NCI-H1436 treated with DMSO at 0.1 percent for 48 hours (cell line): Measurements from ENCODE around the gene ENG.
"Not testable (repeated sequence)": the region's sequence is repeated elsewhere in the genome, so short reads cannot be mapped to it uniquely, and the experiment has no call there.

ENCODE experiments used
- DNase-seq: peaks from one replicate; lab custom pipeline; 2025; lab: John Stamatoyannopoulos, UW

Gene ENG

DNA sequence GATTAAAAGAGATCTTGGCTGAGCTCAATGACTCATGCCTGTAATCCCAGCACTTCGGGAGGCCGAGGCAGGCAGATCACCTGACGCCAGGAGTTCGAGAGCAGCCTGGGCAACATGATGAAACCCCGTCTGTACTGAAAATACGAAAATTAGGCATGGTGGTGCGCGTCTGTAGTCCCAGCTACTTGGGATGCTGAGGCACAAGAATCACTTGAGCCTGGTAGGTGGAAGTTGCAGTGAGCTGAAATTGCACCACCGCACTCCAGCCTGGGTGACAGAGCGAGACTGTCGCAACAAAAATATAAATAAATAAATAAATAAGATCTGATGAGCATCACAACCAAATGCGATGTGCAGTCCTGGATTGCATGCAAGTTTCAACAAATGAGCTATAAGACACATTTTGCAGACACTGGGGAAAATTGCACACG is 8.7 kb upstream of the ENG start:
- DNase-seq = no peak

- DNase-seq = no peak
These were observed 7.9 kb upstream of the ENG start for GRCh38 chr9:127862075-127863011.

DNA sequence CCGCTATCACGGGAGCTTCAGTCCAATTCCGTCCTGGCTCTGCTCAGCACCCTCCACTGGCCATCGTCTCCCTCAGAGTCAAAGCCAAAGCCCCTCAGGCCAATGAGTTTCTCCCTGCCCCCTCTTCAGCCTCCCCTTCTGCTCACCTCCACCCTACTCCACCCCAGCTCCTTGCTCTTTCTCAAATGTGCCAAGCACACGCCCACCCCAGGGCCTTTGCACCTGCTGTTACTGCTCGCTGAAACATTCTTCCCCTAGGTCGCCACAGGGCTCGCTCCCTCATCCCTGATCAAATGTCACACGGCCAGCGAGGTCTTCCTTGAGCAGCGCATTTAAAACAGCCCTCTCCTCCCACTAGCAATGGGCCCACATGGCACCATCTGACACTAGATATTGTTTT is 6.3 kb upstream of the ENG start:
- no peak for DNase-seq

GRCh38 chr9:127860260-127860659 is 5.8 kb upstream of the ENG start:
- no peak for DNase-seq

GRCh38 chr9:127858041-127858512 is 3.6 kb upstream of the ENG start:
- DNase-seq = no peak

- DNase-seq = no peak
These were observed 2.8 kb upstream of the ENG start for GRCh38 chr9:127857278-127857677.

- DNase-seq = no peak
These were observed 2.3 kb upstream of the ENG start for GRCh38 chr9:127856729-127857116.

DNA sequence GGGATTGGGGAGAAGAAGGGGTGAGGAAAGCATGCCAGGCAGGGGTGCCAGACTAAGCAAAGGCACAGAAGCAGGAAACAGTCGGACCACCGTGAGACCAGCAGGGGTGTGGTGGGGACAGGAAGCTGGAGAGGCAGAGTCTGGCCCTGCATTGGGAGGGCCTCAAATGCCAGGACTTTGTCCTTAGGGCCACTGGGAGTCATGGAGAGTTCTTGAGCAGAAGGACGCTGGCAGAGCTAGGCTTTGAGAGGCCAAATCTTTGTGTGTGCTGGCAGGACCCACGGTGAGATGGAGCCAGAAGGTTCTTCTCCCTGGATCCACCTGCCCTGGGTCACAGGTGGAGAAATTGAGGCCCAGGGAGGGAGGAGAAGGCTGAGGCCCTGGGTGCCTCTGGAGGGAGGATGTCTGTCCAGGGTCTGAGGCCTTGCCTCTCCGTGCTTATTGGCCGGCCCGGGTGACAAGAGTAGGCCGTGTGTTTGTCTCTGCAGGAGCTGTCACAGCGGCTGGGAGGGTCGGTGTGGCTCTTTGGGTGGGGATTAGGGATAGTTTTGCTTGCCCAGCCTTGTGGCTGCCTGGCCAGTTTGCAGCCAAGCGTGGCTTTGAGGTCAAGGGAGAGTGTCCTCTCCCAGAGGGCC is 1.8 kb upstream of the ENG start:
- DNase-seq = no peak

- DNase-seq = no peak
These were observed 1.1 kb upstream of the ENG start for GRCh38 chr9:127855522-127855921.

GRCh38 chr9:127854960-127855359 is 502 bp upstream of the ENG start:
- no peak for DNase-seq

GRCh38 chr9:127853312-127854183 is 910 bp downstream of the ENG start:
- no peak for DNase-seq

- no peak for DNase-seq
These were observed 1.6 kb downstream of the ENG start for GRCh38 chr9:127852829-127853228.

DNA sequence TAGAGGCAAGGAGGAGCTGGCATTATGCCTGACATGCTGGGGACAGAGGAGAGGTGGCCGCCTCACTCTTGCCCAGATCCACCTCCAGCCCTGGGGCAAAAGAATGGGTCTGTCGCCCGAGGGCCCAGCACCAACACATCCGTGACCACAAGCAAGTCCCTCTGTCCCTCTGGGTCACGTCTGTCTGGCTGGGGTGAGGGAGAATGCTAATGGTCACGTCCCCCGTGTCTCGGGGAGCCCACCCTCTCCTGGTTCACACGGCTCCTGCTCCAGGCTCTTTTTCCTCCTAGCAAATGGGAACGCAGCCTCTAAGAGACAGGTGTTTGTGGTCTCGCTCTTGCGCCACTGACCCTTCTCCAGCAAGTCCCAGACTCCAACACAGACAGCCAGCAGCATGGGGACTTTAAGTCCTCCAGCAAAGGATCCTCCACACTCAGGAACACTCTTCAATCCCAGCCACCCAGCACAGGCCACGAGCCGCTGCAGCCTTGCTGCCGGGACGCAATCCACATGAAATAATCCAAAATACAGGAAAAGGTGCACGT is 4.1 kb downstream of the ENG start:
- no peak for DNase-seq

DNA sequence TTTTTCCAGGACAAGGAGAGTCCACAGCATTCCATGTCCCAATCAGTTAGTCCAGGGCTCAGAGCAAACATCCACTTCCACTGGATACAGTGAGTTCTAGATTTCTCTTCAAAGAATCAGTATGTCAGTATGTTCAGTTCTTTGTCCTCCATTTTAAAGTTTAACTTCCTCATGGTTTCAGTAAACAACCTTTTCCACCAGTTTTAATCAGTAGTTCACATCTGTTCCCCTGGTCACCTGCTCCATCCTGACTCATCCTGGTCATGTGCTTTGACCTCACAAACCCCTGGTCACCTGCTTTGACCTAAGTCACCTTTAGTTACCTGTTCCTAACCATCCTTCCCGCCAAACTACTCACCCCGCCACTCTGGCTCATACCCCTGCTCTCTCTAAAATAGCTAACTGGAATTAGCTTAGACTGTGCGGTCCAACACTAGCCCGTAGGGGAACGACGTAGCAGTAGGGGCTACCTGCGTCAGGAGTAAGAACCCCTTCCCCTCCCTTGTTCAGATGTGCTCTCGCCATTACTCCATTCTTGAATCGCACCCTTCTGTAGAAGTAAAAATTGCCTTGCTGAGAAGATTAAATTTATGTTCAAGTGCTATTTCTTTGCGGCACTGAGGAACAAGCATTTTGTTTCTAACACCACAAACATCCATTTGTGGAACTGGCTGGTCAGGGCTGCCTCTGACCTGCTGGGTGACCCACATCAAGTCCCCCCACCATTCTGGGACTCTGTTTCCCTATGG is 5.5 kb downstream of the ENG start:
- DNase-seq = no peak

DNA sequence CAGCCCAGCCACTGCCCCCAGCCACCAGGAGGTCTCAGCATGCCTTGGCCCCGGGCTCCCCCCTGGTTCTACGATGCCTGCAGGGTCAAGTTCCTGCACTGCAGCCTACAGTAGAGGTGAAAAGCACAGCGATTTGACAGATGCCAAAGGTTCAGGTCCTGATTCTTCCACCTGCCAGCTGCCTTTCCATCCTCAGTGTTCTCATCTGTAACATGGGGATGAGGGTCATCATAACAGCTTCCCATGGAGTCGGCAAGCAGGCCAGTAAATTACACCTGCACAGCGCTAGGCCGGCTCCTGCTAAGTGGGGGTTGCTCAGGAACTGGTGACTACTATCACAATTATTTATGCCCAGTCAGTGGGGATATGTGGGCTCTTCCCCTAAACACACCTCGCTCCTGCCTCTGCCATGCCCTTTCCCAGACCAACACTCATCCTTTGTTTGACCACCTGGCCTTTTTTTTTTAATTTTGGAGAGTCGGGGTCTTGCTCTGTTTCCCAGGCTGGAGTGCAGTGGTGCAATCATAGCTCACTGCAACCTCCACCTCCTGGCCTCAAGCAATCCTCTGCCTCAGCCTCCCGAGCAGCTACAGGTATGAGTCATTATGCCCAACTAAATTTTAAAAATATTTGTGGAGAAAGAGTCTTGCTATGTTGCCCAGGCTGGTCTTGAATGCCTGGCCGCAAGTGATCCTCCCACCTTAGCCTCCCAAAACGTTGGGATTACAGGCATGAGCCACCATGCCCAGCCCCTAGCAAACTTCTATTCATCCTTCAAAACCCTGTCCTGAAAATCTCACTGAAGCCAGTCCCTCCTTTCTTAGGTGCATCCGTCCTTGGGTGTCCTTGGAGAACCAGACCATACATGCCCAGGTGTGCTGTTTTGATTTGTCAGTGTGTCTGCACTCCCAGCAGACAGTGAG is 6.4 kb downstream of the ENG start:
- DNase-seq = no peak

DNA sequence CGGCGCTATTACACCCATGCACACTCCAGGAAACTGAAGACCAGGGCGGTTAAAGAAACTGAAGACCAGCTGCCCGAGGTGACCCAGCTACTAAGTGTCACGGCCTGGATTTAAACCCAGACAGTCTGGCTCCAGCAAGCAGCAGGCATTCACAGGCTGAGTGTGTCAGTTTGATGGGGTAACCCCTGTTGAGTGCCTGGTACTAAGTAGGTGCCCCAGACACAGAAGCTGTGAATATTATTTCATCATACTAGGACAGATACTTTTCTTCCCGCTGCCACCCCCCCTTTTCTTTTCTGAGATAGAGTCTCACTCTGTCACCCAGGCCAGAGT is 7.3 kb downstream of the ENG start:
- DNase-seq = no peak

DNA sequence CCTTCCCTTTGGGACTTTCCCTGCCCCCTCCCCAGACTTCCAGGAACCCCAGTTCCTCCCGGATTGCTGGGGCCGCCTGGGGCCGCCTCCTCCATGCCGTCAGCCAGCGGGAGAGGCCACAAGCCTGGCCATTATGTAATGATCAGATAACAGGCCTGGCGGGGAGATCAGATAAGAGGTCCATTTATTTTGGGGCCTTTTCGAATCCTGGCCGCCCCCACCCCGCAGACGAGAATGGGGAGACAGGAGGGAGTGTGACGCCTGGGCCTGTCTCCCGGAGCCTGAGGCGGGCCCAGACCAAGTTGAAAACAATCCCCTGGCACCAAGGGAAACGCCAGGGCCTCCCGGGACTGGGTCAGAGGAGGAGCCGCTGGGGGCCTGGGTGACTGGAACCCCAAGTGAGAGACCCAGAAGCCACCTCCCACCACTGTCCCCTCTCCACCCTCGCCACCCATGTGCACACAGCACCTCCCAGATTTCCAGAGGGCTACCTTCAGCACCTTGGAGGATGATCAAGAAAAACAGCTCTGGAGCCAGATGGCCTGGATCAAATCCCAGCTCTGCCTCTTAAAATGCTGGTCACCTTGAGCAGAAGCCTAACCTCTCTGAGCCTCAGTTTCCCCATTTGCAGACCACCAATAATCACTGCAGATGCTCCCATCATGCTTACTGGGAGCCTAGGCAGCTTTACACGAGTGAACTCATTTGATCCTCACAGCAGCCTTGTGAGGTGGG is 7.8 kb downstream of the ENG start:
- no peak for DNase-seq

DNA sequence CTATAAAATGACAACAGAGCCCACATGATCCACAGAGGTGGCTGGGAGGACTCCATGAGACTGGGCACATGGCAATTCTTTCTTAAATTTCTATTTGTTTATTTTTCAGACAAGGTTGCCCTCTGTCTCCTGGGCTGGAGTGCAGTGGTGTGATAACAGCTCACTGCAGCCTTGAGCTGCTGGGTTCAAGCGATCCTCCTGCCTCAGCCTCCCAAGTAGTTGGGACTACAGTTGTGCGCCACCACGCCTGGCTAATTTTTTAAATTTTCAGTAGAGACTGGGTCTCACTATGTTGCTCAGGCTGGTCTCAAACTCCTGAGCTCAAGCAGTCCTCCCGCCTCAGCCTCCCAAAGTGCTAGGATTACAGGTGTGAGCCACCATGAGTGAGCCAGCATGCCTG is 8.8 kb downstream of the ENG start:
- DNase-seq = not testable (repeated sequence)

DNA sequence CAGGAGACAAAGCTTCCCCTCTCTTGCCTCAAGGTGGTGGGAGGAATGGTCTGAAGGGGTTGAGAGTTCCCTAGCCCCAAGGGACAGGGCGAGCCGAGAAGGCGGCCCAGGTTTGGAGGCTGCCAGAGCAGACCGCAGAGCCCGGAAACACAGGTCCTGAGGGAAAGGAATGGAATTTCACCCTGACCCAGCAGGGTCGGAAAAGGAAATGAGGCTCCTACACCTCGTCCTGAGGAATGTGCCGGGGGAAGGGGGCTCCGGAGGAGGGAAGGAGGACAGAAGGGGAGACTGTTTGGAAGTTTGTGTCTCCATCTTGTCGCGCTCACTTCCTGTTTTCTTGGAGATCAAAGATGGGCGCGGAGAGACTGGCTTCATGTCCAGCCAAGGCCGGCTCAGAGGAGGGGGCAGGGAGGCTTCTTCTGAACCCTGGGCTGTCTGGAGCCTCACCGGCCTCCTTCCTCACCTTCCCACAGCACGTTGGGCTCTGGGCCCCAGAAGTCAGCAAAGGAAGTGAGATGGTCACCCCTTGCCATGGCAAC is 9.6 kb downstream of the ENG start:
- no peak for DNase-seq
